COLO829 (cell line): Measurements from ENCODE around the gene SLC35A4.

Source experiments
- DNase-seq: peaks from one replicate; pipeline ENCODE4 v3.0.0; 2012; ENCODE audit warnings: low spot score

SLC35A4 gene, protein sequence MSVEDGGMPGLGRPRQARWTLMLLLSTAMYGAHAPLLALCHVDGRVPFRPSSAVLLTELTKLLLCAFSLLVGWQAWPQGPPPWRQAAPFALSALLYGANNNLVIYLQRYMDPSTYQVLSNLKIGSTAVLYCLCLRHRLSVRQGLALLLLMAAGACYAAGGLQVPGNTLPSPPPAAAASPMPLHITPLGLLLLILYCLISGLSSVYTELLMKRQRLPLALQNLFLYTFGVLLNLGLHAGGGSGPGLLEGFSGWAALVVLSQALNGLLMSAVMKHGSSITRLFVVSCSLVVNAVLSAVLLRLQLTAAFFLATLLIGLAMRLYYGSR

GRCh38 chr5:140564196-140565023 is at the start of gene SLC35A4, which contains the start of gene APBB3:
Gene SLC35A4, plus strand, starts transcription at chr5:140564828. Its CDS starts 2,342 bp downstream, at chr5:140567170.
Gene APBB3, minus strand, starts transcription at chr5:140564598. Its CDS starts 353 bp downstream, at chr5:140564245.
- DNase-seq, result peak; percentile 89

- DNase-seq, result no peak
These were observed 40.6 kb upstream of the SLC35A4 start for GRCh38 chr5:140524003-140524402.

GRCh38 chr5:140540227-140540626 is 24.4 kb upstream of the SLC35A4 start:
- no peak for DNase-seq

DNA sequence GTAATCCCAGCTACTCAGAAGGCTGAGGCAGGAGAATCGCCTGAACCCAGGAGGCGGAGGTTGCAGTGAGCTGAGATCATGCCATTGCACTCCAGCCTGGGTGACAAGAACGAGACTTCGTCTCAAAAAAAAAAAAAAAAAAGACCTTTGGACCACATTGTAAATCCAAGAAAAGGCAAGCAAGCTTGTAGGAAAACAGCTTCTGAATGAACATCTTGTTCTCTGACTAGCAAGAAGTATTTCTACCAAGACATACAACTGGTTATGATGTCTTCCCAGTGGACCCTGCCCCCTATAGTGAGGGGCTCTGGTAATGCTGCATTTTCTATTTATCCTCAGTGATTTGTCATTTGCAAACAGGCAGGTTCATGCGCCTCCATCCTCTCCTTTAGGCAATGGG is 21.7 kb upstream of the SLC35A4 start:
- no peak for DNase-seq

DNA sequence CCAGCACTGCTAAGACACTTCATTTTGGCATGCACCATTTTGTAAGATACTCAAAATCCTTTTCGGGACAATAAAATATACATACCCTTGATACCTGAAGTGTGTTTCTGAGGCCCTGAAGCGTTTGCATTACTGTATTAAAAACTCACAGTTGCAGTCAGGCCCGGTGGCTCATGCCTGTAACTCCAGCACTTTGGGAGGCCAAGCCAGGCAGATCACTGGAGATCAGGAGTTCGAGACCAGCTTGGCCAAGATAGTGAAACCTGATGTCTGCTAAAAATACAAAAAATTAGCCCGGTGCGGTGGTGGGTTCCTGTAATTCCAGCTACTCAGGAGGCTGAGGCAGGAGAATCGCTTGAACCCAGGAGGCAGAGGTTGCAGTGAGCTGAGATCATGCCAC is 19.6 kb upstream of the SLC35A4 start:
- DNase-seq, result no peak

DNA sequence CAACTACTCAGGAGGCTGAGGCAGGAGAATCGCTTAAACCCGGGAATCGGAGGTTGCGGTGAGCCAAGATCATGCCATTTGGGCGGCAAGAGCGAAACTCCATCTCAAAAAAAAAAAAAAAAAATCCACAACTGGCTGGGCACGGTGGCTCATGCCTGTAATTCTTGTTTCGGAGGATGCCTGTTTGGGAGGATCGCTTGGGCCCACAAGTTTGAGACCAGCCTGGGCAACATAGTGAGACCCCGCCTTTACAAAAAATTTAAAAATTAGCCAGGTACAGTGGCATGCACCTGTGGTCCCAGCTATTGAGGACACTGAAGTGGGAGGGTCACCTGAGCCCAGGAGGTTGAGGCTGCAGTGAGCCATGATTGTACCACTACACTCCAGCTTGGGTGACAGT is 19.0 kb upstream of the SLC35A4 start:
- DNase-seq, result no peak

GRCh38 chr5:140546851-140547507 is 17.6 kb upstream of the SLC35A4 start:
- DNase-seq, result no peak

GRCh38 chr5:140547508-140548299 is 16.9 kb upstream of the SLC35A4 start, which contains the start of gene EIF4EBP3:
Gene EIF4EBP3, plus strand, starts transcription at chr5:140547662. Its CDS starts 76 bp downstream, at chr5:140547738.
- DNase-seq, result peak; percentile 83

DNA sequence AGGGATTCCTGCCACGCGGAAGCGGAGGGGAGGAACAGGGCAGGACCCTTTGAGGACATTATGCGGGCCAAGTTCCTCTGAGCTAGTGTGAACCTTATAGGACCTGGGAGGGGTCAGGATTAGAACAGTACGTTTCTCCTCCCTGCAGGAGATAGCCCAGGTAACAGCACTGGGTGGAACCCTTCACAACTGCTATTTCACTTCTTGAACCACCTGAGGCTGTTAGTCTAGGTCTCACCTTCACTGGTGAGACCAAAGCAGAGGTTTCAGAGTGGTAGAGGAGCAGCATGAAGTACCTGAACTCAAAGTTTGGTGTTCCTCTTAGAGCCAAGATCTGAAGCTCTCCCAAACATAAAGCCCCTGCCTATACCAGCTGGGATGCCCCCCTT is 16.3 kb upstream of the SLC35A4 start:
- no peak for DNase-seq

DNA sequence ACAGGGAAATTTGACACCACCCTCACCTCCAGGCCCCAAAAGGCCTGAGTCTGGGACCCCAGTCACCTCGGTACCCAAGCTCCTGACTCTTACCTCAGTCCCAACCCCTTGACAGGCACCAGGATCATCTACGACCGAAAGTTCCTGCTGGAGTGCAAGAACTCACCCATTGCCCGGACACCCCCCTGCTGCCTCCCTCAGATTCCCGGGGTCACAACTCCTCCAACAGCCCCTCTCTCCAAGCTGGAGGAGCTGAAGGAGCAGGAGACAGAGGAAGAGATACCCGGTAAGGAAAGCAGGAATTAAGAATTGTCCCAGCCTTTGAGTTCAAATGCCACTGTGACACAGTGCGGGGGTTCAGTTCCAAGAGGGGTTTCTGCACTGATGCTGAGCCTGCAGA is 15.8 kb upstream of the SLC35A4 start:
- DNase-seq, result no peak

DNA sequence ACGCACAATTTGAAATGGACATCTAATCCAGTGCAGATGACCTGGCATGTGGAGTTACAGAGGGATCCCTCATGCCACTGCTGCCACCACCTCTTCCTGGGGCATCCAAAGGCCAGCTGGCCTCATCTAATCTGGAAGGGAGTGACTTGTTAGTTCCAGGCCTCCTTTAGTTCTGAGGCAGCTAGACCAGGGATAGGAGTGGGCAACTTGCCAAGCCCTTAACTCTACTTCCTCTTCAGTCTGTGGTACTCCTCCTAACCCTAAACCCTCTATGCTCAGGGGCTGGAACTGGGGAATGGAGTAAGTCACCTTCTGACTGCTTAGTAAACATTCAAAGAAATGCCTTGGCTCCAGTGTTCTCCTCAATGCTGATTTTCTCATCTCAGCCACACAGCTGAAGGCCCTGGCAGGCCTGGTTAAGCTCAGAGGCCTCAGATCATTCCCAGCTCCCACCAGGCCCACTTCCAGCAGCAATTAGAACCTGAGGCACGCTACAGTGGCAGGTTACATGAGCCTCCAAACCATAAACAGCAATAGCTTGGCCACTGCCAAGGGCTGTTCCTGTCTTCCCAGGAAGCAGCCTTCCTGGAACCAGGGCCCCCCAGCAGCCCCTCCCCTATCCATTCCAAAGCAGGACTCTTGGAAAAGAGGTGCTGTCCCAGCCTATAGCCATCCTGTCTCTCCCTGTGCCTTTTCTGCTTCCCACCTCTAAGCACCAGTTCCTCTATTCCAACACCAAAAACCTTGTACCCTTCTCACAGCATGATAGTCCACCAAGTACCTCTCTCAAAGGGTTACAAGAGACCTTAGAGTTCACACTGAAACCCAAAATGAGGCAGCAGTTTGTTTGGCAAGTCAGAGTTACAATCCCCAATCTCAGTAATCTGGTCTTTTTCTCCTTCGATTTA is 15.1 kb upstream of the SLC35A4 start:
- DNase-seq, result no peak

DNA sequence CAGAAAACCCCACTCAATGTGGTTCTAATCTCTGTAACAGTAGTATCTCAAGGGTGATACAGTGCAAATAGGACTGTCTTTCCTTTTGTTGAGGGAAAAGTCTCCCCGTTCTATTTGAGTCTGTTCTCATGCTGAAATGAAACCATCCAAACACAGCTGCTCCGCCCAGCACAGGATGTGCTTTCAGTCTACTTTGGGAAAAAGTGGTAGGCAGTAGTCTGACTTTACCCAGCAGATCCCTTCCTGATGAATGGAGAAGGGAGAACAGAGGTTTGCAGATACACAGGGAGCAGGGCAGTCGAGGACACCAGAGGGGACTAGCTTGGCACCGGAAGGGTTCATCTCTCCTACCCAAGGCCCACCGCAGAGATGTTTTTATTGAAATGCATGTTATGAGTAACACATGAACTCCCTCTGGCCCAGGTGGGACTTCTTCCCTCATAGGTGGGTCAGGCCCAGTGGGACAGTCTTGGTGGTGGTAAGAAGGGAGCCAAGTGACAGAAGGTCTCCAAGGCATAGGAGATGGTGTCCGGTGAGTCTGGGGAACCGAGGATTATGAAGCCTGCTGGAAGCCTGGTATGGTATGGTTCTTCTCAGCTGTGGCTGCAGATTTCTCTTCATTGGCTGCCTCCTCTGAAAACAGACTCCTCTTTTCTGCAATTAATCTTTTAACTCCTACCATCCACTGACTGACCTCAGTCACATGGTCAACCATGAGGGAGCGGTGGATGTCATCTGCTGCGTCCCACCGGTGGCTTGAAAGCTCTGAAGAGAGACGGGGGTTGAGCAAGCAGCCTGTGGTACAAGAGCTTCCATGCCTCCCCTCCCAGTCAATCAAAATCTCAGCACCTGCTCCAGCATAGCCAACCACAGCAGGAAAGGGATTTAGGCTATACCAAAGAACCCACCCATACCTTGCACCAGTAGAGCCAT is 14.2 kb upstream of the SLC35A4 start:
- DNase-seq, result no peak

GRCh38 chr5:140551872-140552271 is 12.8 kb upstream of the SLC35A4 start:
- no peak for DNase-seq

- no peak for DNase-seq
These were observed 11.0 kb upstream of the SLC35A4 start for GRCh38 chr5:140553657-140554056.

DNA sequence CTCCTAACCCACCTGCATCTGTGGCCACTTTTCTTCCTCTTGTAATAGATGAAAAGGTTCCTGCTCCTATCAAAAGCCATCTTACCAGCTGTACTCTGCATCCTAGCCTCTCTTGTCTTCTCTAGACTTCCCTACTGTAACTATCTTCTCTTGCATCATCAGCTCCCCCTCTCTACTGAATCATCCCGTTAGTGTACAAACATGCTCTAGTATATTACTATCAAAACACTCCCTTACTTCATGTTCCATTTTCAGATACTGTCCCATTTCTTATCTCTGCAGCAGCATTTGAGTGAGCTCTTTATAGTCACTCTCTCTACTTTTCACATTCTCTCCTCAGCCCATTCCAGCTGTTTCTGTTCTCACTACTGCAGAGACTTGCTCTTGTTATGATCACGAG is 10.2 kb upstream of the SLC35A4 start:
- DNase-seq, result no peak

- no peak for DNase-seq
These were observed 8.8 kb upstream of the SLC35A4 start for GRCh38 chr5:140555747-140556312.

DNA sequence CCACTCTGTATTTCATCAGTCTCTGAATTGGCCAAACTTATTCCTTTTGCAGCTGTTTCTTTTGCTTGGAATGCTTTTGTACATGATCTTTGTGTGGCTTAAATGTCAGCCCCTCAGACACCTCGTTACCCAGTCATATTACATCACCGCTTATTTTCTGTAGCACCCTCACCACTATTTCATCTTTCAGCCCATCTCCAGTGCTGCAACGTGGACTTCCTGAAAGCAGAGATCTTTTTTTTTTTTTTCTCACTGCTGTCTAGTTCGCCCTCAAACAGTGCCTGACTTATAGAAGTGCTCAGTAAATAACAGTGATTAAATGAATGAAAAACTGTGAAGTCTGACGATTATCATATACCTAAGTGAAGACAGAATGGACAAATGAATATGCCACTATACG is 8.2 kb upstream of the SLC35A4 start:
- no peak for DNase-seq

DNA sequence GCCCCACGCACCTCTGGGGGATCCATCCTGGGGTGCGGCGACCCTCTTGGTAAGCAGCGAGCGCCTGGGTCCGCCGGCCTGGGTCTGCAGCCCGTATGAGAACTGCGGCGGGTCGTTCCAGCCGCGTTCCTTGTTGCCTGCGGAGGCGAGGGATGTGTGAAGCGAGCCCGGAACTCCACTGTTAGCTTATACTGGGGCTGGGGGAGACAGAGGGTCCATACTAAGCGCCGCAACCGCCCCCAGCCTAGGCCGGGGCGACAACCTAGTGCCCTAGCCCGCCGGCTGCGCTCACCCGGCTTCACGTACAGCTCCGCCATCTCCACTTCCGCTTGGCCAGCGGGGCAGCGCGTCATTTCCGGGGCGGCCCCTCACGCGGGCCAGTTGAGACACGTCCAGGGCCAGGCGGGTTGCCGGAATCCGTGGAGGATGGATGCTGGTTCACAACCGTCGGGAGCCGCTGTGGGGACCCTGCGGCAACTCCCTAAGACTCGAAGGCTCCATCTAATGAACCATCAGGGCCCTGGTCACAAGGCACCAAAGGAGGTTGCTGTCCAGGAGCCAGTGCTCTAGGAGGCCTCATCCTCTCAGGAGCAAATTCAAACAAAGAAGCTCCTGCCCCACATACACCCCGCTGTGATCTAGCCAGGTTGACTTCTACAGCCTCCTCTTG is 7.4 kb upstream of the SLC35A4 start, which contains the start of gene SRA1:
SRA1 (minus strand) TSS at position 338 of the 670 bp plus-strand sequence; CDS start at position 317, 21 bp downstream.
- peak; percentile 76 for DNase-seq

DNA sequence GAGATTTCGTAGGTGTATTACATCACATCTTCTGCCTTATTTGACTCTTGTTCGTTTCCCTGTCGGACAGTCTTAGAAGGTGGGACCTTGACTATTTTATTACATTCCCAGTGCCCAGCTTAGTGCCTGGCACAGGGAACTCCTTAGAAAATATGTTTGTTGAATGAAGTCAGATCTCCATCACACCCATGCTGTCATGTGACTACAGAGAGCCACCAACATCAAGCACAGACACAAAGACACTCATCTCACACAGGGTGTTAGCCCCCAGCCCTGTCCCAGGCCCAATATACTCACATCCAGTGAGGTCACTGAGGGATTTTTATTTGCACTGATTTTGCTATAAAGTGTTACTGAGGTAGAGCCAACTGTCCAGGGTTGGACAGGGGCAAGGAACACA is 6.7 kb upstream of the SLC35A4 start:
- DNase-seq, result no peak
